ENCODE results near the gene RRP8. TPM values are rescaled to one million over a fixed set of nuclear protein-coding genes. Genes with fewer than 3 reads are reported as not detected.

RRP8 gene
- total and polyA plus RNA-seq, 12 donors: 9.4 to 34.8 (median 22.3) TPM

- Histone ChIP-seq H3K4me3 (no peak overlapping the region), H3K27ac (no peak overlapping the region), H3K9me3 (replicated peaks in 1 of 3) (no peaks in the 10 kb centered on the region), H3K4me1 (replicated peaks in 1 of 2) (peaks cover 3 to 27% of the 10 kb centered on the region in 2 donors), H3K36me3 (replicated peaks in 1 of 2) (no peaks in the 10 kb centered on the region), H3K27me3 (no peaks in the 10 kb centered on the region)
- DNase-seq: no peak
- TF ChIP-seq CTCF (IDR thresholded peaks at IDR 0.05): no peak
- no peak for TF ChIP-seq POLR2A (IDR thresholded peaks at IDR 0.05)
- intact Hi-C loops (cut with DNase I): no loop called here
- 93 to 95% (median 94%) methylated on average over 8 to 26 of the region's 26 CpGs for WGBS, 4 donors
Observed at GRCh38 chr11:6640985-6641701, 37.7 kb upstream of the RRP8 start.

GRCh38 chr11:6640036-6640984 lies 36.9 kb upstream of the RRP8 start:
- no peak overlapping the region for H3K4me3 ChIP-seq
- no peak for DNase-seq
- H3K27ac ChIP-seq: no peak overlapping the region
- H3K4me1 ChIP-seq (replicated peaks in 1 of 2): peaks cover 7 to 24% of the 10 kb centered on the region in 2 donors
- TF ChIP-seq POLR2A (IDR thresholded peaks at IDR 0.05): no peak
- TF ChIP-seq CTCF (IDR thresholded peaks at IDR 0.05): no peak
- H3K9me3 ChIP-seq (replicated peaks in 1 of 3): no peaks in the 10 kb centered on the region
- intact Hi-C loops (cut with DNase I): no loop called here
- 93 to 97% (median 95%) methylated on average over 18 to 36 of the region's 36 CpGs for WGBS, 4 donors
- no peaks in the 10 kb centered on the region for H3K36me3 ChIP-seq (replicated peaks in 1 of 2)
- no peaks in the 10 kb centered on the region for H3K27me3 ChIP-seq

- Histone ChIP-seq H3K9me3 (replicated peaks in 1 of 3) (no peaks in the 10 kb centered on the region), H3K4me3 (no peak overlapping the region), H3K27me3 (no peaks in the 10 kb centered on the region), H3K36me3 (replicated peaks in 1 of 2) (no peaks in the 10 kb centered on the region), H3K4me1 (replicated peaks in 1 of 2) (peaks cover 7 to 32% of the 10 kb centered on the region in 2 donors), H3K27ac (no peak overlapping the region)
- intact Hi-C loops (cut with DNase I): no loop called here
- TF ChIP-seq POLR2A (IDR thresholded peaks at IDR 0.05): no peak
- TF ChIP-seq CTCF (IDR thresholded peaks at IDR 0.05): no peak
- 72 to 77% (median 76%) methylated on average over 4 of the region's 4 CpGs for WGBS, 4 donors
- DNase-seq: peak in 1 of 7 donors; percentile 47
Observed at GRCh38 chr11:6638429-6638828, 35.0 kb upstream of the RRP8 start.

GRCh38 chr11:6637871-6638270 lies 34.5 kb upstream of the RRP8 start:
- Histone ChIP-seq H3K4me1 (replicated peaks in 1 of 2) (peaks cover 7 to 32% of the 10 kb centered on the region in 2 donors), H3K9me3 (replicated peaks in 1 of 3) (no peaks in the 10 kb centered on the region), H3K27ac (no peak overlapping the region), H3K36me3 (replicated peaks in 1 of 2) (no peaks in the 10 kb centered on the region), H3K27me3 (no peaks in the 10 kb centered on the region), H3K4me3 (no peak overlapping the region)
- intact Hi-C loops (cut with DNase I): no loop called here
- TF ChIP-seq POLR2A (IDR thresholded peaks at IDR 0.05): no peak
- TF ChIP-seq CTCF (IDR thresholded peaks at IDR 0.05): no peak
- 49 to 58% (median 56%) methylated on average over 2 to 3 of the region's 3 CpGs for WGBS, 4 donors
- peak in 4 of 7 donors; percentile 22 to 58 (median 34) for DNase-seq
